GM11168 (cell line): ENCODE measurements around the gene PDZRN4.

Experiments used
- in situ Hi-C: fragments of 300-500 bp; cut with MboI; formaldehyde crosslinking; loops from one replicate; pipeline ENCODE4 v1.12.0; 2022; ENCODE audit warnings: low sequenced_read_pairs; ENCODE audit not compliant: unreplicated experiment

Gene PDZRN4

GRCh38 chr12:41339784-41340183 lies 151.7 kb downstream of the PDZRN4 start:
- in situ Hi-C loops: no loop called here

- in situ Hi-C loops: no loop called here
Observed at GRCh38 chr12:41344776-41345470, 156.8 kb downstream of the PDZRN4 start.

- in situ Hi-C loops: no loop called here
Observed at GRCh38 chr12:41348198-41348597, 160.1 kb downstream of the PDZRN4 start.

GRCh38 chr12:41356181-41356580 lies 168.1 kb downstream of the PDZRN4 start:
- in situ Hi-C loops: no loop called here

- in situ Hi-C loops: no loop called here
Observed at GRCh38 chr12:41361738-41362137, 173.6 kb downstream of the PDZRN4 start.

- in situ Hi-C loops: no loop called here
Observed at GRCh38 chr12:41362510-41362909, 174.4 kb downstream of the PDZRN4 start.

GRCh38 chr12:41362931-41363330 lies 174.8 kb downstream of the PDZRN4 start:
- in situ Hi-C loops: no loop called here

- in situ Hi-C loops: no loop called here
Observed at GRCh38 chr12:41364211-41364610, 176.1 kb downstream of the PDZRN4 start.

- in situ Hi-C loops: no loop called here
Observed at GRCh38 chr12:41365653-41366171, 177.6 kb downstream of the PDZRN4 start.

GRCh38 chr12:41367726-41368405 lies 179.7 kb downstream of the PDZRN4 start:
- in situ Hi-C loops: no loop called here

GRCh38 chr12:41380878-41381277 lies 192.8 kb downstream of the PDZRN4 start:
- in situ Hi-C loops: no loop called here

- in situ Hi-C loops: no loop called here
Observed at GRCh38 chr12:41402801-41403200, 214.7 kb downstream of the PDZRN4 start.

- in situ Hi-C loops: no loop called here
Observed at GRCh38 chr12:41407232-41407799, 219.2 kb downstream of the PDZRN4 start.

GRCh38 chr12:41409628-41410027 lies 221.5 kb downstream of the PDZRN4 start:
- in situ Hi-C loops: no loop called here

- in situ Hi-C loops: no loop called here
Observed at GRCh38 chr12:41418586-41418985, 230.5 kb downstream of the PDZRN4 start.

- in situ Hi-C loops: no loop called here
Observed at GRCh38 chr12:41419131-41419893, 231.2 kb downstream of the PDZRN4 start.

GRCh38 chr12:41424651-41425050 lies 236.5 kb downstream of the PDZRN4 start:
- in situ Hi-C loops: no loop called here

- in situ Hi-C loops: no loop called here
Observed at GRCh38 chr12:41433460-41433859, 245.3 kb downstream of the PDZRN4 start.

- in situ Hi-C loops: no loop called here
Observed at GRCh38 chr12:41436076-41436475, 248.0 kb downstream of the PDZRN4 start.

GRCh38 chr12:41437563-41437962 lies 249.4 kb downstream of the PDZRN4 start:
- in situ Hi-C loops: no loop called here
